Ecto neural progenitor cell (in vitro differentiated cells): ENCODE measurements around the gene DHRS1.

Source experiments
- DNase-seq: peaks from one replicate; pipeline ENCODE4 v3.0.0-alpha.2; 2018; ENCODE audit warnings: low spot score

The DHRS1 gene

DNA sequence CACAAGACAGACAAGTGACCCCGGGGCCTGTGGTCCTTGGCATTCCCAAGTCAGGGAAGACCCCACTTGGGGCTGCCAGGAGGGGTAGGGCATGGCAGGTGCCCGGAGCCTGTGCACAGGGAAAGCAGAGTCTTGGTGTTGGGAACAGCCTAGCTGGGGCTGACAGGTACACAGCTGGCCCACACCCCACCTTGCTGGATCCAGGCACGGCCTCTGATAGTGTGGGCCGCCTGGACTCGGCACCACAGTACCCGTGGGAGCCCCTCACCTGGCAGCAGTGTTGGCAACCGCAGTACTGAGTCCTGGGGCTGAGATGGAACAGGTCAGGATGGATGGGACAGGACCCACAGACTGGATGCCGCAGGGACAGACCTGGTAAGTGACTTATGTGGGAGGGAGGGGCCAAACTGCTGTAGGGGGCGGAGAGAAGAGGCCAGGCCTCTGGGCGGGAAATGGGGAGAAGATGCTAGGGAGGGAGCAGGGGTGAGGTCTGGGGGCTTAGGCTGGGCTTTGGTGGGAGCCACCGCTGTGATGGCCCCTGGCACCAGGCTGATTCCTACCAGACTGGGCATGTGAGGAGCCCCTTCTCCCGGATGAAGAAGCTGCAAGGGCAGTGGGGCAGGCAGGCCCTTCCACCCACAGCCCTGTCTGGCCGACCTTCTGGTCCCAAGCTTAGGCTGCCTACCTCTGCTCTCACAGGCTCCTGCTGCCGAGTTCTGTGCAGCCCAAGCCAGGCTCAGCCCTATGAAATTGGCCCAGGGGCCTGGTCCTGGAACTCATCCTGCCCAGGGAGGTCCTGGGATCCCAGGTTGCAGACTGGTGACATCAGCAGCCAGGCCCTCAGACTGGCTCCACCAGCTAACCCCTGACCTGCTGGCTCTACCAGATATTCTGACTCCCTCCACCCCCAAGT, 36.5 kb downstream of the DHRS1 start, which contains the start of gene TGM1:
TGM1 (minus strand) TSS at position 357 of the 913 bp plus-strand sequence. CDS start 825 bp downstream, outside the sequence.
- DNase-seq, result no peak

- no peak for DNase-seq
These were observed 37.6 kb downstream of the DHRS1 start for GRCh38 chr14:24261969-24262327.

DNA sequence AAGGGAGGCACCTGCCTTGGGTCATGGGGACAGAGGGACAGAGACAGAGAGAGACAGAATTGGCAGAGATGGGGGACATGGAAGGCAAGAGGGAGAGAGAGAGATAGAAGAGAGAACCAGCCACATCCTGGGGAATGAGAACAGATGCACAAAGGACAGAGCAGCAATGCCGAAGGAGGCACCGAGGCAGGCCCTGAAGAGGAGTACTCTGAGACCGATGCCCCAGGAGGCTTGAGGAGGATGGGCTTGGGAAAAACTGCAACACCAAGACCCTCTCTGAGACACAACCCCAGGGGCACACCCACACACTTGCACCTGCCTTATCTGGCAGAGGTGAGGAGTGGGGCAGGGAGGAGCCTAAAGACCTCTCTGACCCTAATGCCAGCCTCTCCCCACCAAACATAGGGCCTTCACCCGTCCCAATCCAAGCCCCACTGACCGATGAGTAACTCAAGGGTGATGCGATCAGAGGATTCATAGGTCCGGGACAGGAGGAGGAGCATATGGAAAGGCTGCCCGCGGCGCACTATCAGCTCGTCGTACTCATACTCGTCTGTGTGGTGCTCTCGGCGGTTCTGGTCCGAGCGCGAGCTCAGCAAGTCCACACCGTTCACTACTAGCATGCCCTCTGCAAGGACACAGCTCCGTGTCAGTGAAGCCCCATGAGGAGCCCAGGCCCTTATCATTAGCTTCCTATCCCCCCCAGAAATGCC, 38.2 kb downstream of the DHRS1 start:
- DNase-seq, result no peak

DNA sequence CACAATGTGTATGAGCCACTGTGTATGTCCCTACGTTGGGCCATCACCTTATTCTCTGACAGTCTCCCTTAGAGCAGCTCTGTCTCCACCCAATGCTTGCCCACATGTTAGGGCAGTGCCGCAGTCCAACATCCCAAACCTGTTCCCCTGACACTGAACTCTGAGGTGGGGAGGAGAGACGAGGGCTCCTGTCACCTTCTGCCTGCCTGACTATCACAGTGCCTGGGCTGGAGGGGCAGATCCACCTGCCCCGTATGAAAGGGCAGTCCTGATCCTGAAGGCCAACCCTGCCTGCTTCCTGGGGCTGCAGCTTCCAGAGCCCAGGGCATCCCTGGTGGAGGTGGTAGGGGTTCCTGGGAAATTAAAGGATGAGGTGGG, 38.8 kb downstream of the DHRS1 start:
- DNase-seq, result no peak

DNA sequence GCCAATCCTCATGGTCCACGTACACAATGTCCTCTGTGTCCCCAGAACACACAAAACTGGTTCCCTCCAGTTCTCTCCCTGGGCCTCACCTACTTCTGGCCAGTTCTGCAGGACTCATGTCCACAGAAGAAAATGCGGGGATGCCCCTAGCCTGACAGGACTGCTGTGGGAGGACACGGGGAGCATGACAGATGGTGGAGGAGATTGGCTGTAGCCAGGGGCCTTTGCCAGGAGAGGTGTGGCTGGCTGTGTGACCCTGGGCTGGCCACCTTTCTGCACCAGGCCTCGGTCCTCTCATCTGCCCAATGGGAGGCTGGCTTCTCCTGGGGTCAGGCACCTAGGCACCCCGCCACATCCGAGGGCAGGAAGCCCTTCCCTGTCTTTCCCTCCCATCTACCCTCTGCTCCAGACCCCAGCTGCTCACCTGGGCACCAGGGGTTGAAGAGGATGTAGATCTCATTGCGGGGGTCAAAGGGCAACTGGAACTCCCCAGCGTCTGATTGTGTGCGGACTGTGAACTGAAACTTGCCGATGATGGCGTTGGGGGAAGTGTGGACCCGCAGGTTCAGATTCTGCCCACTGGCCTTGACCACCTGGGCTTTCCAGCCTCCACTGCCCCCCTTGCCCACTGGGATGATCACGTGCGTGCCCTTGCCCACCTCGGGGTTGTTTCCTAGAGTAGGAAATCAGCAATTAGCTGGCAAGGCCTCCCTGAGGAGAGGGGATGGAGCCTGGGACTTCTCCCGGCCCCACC, 39.4 kb downstream of the DHRS1 start:
- no peak for DNase-seq

DNA sequence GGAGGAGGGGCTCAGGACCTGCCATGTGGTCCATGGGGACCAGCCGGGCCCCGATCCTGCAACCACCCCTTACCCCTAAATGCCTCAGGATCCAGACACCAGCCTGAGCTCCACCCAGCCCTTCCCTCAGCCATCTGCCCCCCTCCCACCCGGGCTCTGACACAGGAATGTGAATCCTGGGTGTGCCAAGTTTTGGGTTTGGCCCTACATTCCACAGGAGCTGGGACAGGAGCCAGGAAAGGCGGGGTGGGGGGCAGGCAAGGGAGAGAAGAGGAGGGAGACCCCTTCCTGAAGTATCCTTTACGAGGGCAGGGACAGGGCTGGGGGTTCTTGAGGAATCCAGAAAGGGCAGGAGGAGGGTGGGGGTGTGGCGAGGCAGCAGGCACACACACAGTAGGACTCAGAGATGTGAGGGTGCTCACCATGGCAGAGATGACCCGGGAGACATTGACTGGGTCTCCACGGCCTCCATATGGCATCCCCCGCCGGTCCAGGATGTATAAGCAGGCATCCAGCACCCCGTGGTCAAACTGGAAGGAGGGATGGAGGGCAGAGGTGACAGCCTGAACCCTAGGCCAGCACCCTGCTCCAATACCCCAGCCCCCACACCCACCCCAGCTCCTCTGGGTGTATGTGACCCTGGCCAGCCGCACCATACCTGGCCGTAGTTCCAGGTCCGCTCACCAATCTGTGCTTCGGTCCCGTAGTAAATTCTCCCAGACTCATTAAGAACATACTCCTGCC, 40.1 kb downstream of the DHRS1 start:
- no peak for DNase-seq

DNA sequence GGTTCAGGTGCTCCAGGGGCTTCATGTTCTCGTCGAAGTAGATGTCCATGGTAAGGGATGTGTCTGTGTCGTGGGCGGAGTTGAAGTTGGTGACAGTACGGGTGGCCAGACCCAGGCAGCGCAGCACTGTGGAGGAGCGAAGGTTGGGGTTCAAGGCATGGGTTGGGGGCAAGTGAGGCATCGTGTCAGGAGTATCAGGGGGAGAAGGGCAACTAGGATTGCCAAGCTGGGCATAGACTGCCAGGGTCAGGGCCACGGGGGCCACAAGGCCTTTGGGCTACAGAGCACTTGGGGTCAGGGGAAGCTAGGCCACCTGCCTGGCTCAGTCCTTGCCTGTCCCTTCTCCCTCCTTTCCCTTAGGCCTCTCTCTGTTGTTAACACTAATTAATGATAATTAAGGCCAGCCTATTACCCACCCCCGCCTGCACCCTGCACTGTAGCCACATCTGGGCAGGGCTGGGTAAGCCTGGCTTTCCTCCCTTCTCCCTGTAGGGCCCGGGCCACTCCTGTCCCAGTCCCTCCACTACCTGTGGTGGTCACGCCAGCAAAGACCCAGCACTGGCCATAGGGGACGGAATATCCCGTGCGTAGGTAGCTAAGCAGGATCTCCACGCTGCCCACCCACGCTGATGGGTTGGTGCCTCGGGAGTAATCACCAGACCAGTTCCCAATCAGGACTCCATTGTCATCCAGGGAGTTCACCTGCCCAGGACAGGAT, 40.9 kb downstream of the DHRS1 start:
- no peak for DNase-seq

GRCh38 chr14:24258119-24258518, 41.5 kb downstream of the DHRS1 start:
- DNase-seq, result no peak

DNA sequence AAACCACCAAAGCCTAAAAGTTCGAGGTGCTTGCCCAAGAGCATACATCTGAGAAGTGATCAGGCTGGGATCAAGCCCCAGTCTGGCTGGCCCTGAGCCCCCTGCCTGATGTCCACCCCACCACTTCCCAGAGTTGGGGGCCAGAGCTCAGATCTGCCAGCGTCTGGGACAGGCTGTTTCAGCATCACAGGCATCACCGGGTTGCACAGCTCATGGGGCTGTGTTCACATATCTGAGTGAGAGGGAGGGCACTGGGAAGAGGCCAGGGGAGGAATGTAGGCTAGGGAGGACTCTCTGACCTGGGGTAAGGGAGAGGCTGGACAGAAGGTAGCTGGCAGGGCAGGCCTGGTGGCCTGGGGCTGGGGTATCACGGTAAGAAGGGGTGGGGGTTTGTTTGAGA, 42.6 kb downstream of the DHRS1 start:
- DNase-seq, result no peak

GRCh38 chr14:24255931-24256711, 43.5 kb downstream of the DHRS1 start:
- no peak for DNase-seq

DNA sequence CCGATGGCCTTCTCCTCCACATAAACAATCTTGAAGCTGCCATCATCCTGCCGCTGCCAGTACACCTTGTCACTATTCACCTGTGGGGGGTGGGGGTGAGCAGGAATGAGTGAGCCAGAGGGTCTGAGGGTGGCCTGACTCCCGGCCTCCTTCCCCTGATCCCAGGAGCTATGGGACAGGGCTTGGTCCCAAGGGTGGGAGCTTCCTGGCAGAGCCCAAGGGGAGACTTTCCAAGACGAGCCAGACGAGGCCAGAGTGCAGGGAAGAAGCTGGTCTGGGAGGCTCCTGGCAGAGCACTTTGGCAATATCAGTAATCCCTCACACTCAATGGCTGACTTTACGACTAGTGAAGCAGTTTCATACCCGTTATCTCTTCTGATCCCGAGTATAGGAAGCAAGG, 44.1 kb downstream of the DHRS1 start:
- DNase-seq, result no peak

- no peak for DNase-seq
These were observed 44.8 kb downstream of the DHRS1 start for GRCh38 chr14:24254630-24255392.

GRCh38 chr14:24253936-24254335, 45.6 kb downstream of the DHRS1 start:
- no peak for DNase-seq

DNA sequence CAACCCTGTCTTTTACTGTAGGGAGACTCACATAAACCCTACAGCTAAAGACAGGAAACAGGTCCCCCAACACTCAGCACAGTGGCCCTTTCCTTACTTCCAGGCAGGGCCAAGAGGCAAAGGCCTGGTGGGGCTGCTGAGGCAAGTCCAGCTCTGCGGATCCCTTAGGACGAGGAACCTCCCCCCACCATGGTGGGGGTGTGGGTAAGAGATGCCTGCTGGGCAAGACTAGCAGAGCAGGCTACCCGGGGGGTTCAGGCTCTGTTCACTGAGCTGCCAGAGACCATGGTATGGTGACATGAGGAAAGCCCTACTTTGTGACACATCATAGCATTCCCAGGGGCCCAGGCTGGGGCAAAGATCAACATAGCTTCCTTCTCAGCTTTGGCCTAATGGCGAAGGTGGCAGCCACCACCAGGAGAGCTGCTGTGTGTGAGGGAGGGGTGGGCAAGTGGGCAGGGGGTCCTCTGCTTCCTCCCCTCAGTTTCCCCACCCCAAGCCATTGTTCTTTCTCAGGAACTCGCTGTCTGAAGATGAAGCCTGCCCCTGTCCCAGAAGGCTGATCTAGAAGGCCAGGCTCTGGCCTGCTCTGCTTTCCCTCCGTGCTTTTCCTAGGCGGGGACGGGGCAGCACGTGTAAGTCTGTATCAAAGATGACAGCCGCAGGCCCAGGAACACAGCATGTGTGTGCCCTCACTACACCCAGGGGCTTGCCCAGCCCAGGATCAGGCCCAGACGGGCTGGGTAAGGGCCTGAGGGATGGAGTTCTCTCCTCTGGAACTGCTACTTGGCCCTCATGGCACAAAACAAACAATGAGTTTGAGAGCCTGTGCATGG, 47.1 kb downstream of the DHRS1 start:
- DNase-seq, result no peak

DNA sequence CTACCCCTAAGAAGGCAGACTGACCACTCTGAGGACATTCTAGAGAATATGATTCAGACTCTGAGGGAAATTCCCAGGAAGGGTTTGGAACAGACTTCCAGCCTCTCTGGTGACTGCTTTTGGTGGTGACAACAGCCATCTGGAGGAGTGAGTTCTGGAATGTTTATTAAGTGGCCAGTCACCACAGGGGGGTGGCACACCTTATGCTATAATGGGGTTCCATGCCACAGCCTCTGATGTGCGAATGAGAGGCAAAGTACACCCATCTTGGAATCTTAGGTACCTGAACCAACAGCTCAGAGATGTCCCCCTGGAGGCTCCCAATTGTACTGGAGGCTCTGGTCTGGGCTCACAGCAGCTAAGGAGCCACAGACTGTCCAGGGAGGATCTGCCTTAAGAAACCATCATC, 47.7 kb downstream of the DHRS1 start:
- no peak for DNase-seq

GRCh38 chr14:24250354-24250753, 49.2 kb downstream of the DHRS1 start:
- no peak for DNase-seq

GRCh38 chr14:24249230-24250021, 50.2 kb downstream of the DHRS1 start:
- no peak for DNase-seq

GRCh38 chr14:24247422-24247821, 52.2 kb downstream of the DHRS1 start:
- no peak for DNase-seq
